Endothelial cell of umbilical vein (primary cell): Measurements from ENCODE around the gene ERCC2. TPM values are rescaled to one million over a fixed set of nuclear protein-coding genes. Genes with fewer than 3 reads are reported as not detected.

Experiments used
- BruUV-seq: library from RNA; stranded (reverse); fragments of 400-500 nt; replicated peaks from 2 replicates; lab custom pipeline; 2021; lab: Mats Ljungman, UMichigan
- CTCF ChIA-PET: fragments of 300-600, 350-600 bp; sonication (Branson Sonifier 250); formaldehyde crosslinking; loops from one replicate; lab custom pipeline; 2021; ENCODE audit warnings: antibody characterized with exemption, inconsistent platforms; lab: Charles Lee
- POLR2A ChIA-PET: fragments of 300-600, 350-600 bp; sonication (Branson Sonifier 250); formaldehyde crosslinking; loops from one replicate; lab custom pipeline; 2021; ENCODE audit warnings: antibody characterized with exemption, inconsistent platforms; lab: Charles Lee
- DNase-seq: peaks from one replicate; pipeline ENCODE4 v3.0.0-alpha.2; 2011; ENCODE audit warnings: low read depth, low spot score
- FAIRE-seq: peaks from 2 replicates; lab custom pipeline; 2011; peaks lifted over from hg19 to GRCh38; lab: Jason Lieb, UNC
- H2AFZ ChIP-seq: 2 replicates; pipeline ENCODE4 v1.6.0; 2012; ENCODE audit warnings: low read depth, low read length, control low read depth, inconsistent platforms
- H3K27ac ChIP-seq: 2 replicates; pipeline ENCODE4 v1.5.1; 2011; ENCODE audit warnings: low read depth, mild to moderate bottlenecking, control low read depth, low read length, moderate library complexity; ENCODE audit not compliant: insufficient read depth
- H3K27me3 ChIP-seq, 2 experiments: 2 replicates each; pipeline versions ENCODE4 v1.6.0 to v1.6.1; 2011; ENCODE audit warnings: low read length in 2 of 2, mixed read lengths in 1 of 2; ENCODE audit not compliant: control insufficient read depth in 2 of 2, insufficient read depth in 2 of 2
- H3K36me3 ChIP-seq, 2 experiments: 2 replicates in 1 of 2; 3 replicates in 1 of 2; pipeline ENCODE4 v1.5.1; 2011; ENCODE audit warnings: low read length in 2 of 2, mild to moderate bottlenecking in 1 of 2, moderate library complexity in 1 of 2; ENCODE audit not compliant: control insufficient read depth in 2 of 2, insufficient read depth in 2 of 2; ENCODE audit errors: extremely low read depth in 1 of 2
- H3K4me1 ChIP-seq: 3 replicates; pipeline ENCODE4 v1.5.1; 2011; ENCODE audit warnings: mild to moderate bottlenecking, low read length; ENCODE audit not compliant: control insufficient read depth, insufficient read depth; ENCODE audit errors: extremely low read depth
- H3K4me2 ChIP-seq: 2 replicates; pipeline ENCODE4 v1.6.1; 2011; ENCODE audit warnings: low read length, control low read depth, mixed read lengths; ENCODE audit not compliant: insufficient read depth
- H3K4me3 ChIP-seq, 3 experiments: fragments of 200-600 bp in 1 of 3; sonication (generic), shearing (Covaris generic) in 1 of 3; replicated peaks in 1 of 3; 2 replicates each; pipeline ENCODE4 v1.5.1; 2011 to 2016; ENCODE audit warnings: control low read depth in 3 of 3, low read length in 3 of 3, mild to moderate bottlenecking in 2 of 3, inconsistent platforms in 1 of 3, low read depth in 1 of 3, moderate library complexity in 1 of 3; ENCODE audit not compliant: insufficient read depth in 1 of 3
- H3K79me2 ChIP-seq: 2 replicates; pipeline ENCODE4 v1.6.0; 2012; ENCODE audit warnings: low read length, inconsistent platforms; ENCODE audit not compliant: control insufficient read depth, insufficient read depth
- H3K9ac ChIP-seq: replicated peaks from 2 replicates; pipeline ENCODE3; 2011; ENCODE audit warnings: low read length, control low read depth; ENCODE audit not compliant: insufficient read depth; ENCODE audit errors: extremely low read depth
- H3K9me1 ChIP-seq: replicated peaks from 3 replicates; pipeline ENCODE4 v1.6.0; 2011; ENCODE audit warnings: mild to moderate bottlenecking, low read length; ENCODE audit not compliant: control insufficient read depth, insufficient read depth; ENCODE audit errors: extremely low read depth
- H3K9me3 ChIP-seq: replicated peaks from 2 replicates; pipeline ENCODE4 v1.5.1; 2012; ENCODE audit warnings: low read length, inconsistent platforms; ENCODE audit not compliant: control insufficient read depth, insufficient read depth
- H4K20me1 ChIP-seq: replicated peaks from 2 replicates; pipeline ENCODE3; 2011; ENCODE audit warnings: mild to moderate bottlenecking, low read length; ENCODE audit not compliant: control insufficient read depth, insufficient read depth; ENCODE audit errors: extremely low read depth
- CTCF ChIP-seq, 2 donors: IDR thresholded peaks; 1 replicate in 1 of 2; 2 replicates in 1 of 2; pipeline ENCODE4 v1.5.1; 2011; ENCODE audit warnings: low read length in 2 of 2, mild to moderate bottlenecking in 2 of 2, moderate library complexity in 2 of 2, control low read depth in 1 of 2, inconsistent platforms in 1 of 2, low read depth in 1 of 2; ENCODE audit not compliant: insufficient read depth in 1 of 2; ENCODE audit errors: extremely low read depth in 1 of 2
- EZH2 ChIP-seq: IDR thresholded peaks from 2 replicates; pipeline ENCODE4 v1.6.1; 2012; ENCODE audit warnings: borderline replicate concordance, low read depth, mild to moderate bottlenecking, moderate library complexity, low read length, inconsistent platforms; ENCODE audit not compliant: severe bottlenecking
- FOS ChIP-seq: IDR thresholded peaks from 2 replicates; pipeline ENCODE4 v1.6.1; 2011; ENCODE audit warnings: mild to moderate bottlenecking, low read length, moderate library complexity, borderline replicate concordance; ENCODE audit not compliant: insufficient read depth
- GATA2 ChIP-seq: IDR thresholded peaks from 2 replicates; pipeline ENCODE4 v1.7.0; 2011; ENCODE audit warnings: low read depth, mild to moderate bottlenecking, moderate library complexity, mixed read lengths, low read length; ENCODE audit not compliant: insufficient read length, insufficient read depth
- JUN ChIP-seq: IDR thresholded peaks from 2 replicates; pipeline ENCODE4 v1.6.1; 2011; ENCODE audit warnings: borderline replicate concordance, low read depth; ENCODE audit not compliant: insufficient read length, insufficient read depth
- MAX ChIP-seq: IDR thresholded peaks from 2 replicates; pipeline ENCODE4 v1.6.1; 2011; ENCODE audit not compliant: insufficient read depth, insufficient read length
- MYC ChIP-seq: IDR thresholded peaks from one replicate; pipeline ENCODE4 v1.6.1; 2011; ENCODE audit warnings: mild to moderate bottlenecking, low read depth, low read length
- POLR2A ChIP-seq: IDR thresholded peaks from 2 replicates; pipeline ENCODE4 v1.6.1; 2012; ENCODE audit warnings: low read depth, mild to moderate bottlenecking, control low read depth, low read length
- POLR2AphosphoS5 ChIP-seq: IDR thresholded peaks from 2 replicates; pipeline ENCODE4 v1.6.1; 2012; ENCODE audit warnings: low read depth, mild to moderate bottlenecking, control low read depth, low read length, moderate library complexity; ENCODE audit not compliant: insufficient read depth
- dilution Hi-C: fragments of 300-500 bp; cut with MboI; formaldehyde crosslinking; loops from one replicate; pipeline ENCODE4 v1.15.0; 2019; ENCODE audit warnings: low sequenced_read_pairs; ENCODE audit not compliant: extremely low pct_ligation_motif_present
- intact Hi-C: fragments of 100-400 bp; cut with micrococcal nuclease; formaldehyde crosslinking; loops from one replicate; pipeline ENCODE4 v1.10.0; 2022
- polyA plus RNA-seq, 4 experiments: library from polyadenylated mRNA; depleted of rRNA in 3 of 4; stranded (reverse) in 3 of 4; unstranded in 1 of 4; fragments of >200 nt; gene quantifications; 2 replicates each; pipeline versions ENCODE4 v1.2.1 to v1.2.3, GENCODE V29; 2011 to 2012; ENCODE audit warnings: missing spikeins in 1 of 4
- total RNA-seq: library from RNA; stranded (reverse); gene quantifications from 2 replicates; pipeline ENCODE4 v1.2.3, GENCODE V29; 2021

Gene ERCC2
- total and polyA plus RNA-seq, 2 donors (not counting 3 experiments of a cell fraction or from before 2014, with no cell fraction given), result 59.9 to 61.8 TPM

- BruUV-seq, result no TSS peak
- no peak overlapping the region for H3K4me2 ChIP-seq
- intact Hi-C loops, result no loop called here
Observed at GRCh38 chr19:45418802-45419201, 48.4 kb upstream of the ERCC2 start.

More at GRCh38 chr19:45418802-45419201, 48.4 kb upstream of the ERCC2 start:
- no peak overlapping the region for H3K4me3 ChIP-seq
- H4K20me1 ChIP-seq, result no peaks in the 10 kb centered on the region
- TF ChIP-seq FOS (no peak), GATA2 (no peak), POLR2A (no peak), JUN (no peak), EZH2 (no peak), MYC (no peak), POLR2AphosphoS5 (no peak), CTCF (IDR thresholded peaks at IDR 0.05; ENCODE audit: extremely low read depth in 1 of 2, insufficient read depth in 1 of 2, low read depth in 1 of 2, low read length in 2 of 2) (no peak), MAX (no peak)
- no peaks in the 10 kb centered on the region for H3K9me3 ChIP-seq
- H3K9me1 ChIP-seq, result no peaks in the 10 kb centered on the region
- peaks cover 5 to 16% of the 10 kb centered on the region in 2 experiments for H3K36me3 ChIP-seq
- H3K27ac ChIP-seq, result no peak overlapping the region
- POLR2A ChIA-PET, result no interaction called here
- H3K27me3 ChIP-seq, result no peaks in the 10 kb centered on the region
- dilution Hi-C loops, result no loop called here
- H3K4me1 ChIP-seq, result peaks cover 13% of the 10 kb centered on the region
- H2AFZ ChIP-seq, result no peak overlapping the region
- DNase-seq, result no peak
- no peak for FAIRE-seq
- no peak overlapping the region for H3K9ac ChIP-seq
- H3K79me2 ChIP-seq, result peaks cover 27% of the 10 kb centered on the region
- CTCF ChIA-PET, result no interaction called here
